Astrocyte of the spinal cord (primary cell): ENCODE results near the gene LUZP2.
A peak's percentile ranks its signal among the peaks of the same experiment; 100 is the strongest.

Experiments
- DNase-seq: peaks from one replicate; pipeline ENCODE4 v3.0.0; 2011; ENCODE audit warnings: low read depth, low spot score
- H3K4me3 ChIP-seq: 2 replicates; pipeline ENCODE4 v1.5.1; 2011; ENCODE audit warnings: low read depth, mild to moderate bottlenecking, low read length, moderate library complexity
- in situ Hi-C: cut with HindIII; loops from 2 replicates; pipeline ENCODE4 v1.10.0; 2017; ENCODE audit warnings: low sequenced_read_pairs
- TF ChIP-seq, protein P1 (sequence below): IDR thresholded peaks from 2 replicates; pipeline ENCODE4 v1.5.1; 2012; ENCODE audit warnings: low read depth, mild to moderate bottlenecking, low read length, inconsistent platforms

LUZP2 gene

DNA sequence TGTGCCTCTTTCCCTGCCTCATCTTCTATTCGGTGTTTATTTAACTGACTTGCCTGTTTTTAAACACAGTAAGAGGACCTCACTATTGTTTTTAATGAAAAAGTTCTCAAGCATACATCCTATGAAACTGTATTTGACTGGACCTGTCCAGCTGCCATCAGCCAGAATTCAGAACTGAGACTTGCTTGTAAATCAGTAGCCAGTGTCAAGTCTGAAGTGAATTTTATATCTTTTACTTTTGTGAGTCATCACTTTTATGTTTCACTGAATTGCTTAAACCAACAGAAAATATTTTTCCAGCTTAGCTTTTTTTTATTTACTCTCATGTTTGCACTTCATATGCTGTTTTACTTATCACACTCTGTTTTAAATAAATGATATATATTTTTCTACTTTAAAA is 88.3 kb downstream of the LUZP2 start:
- H3K4me3 ChIP-seq: no peak overlapping the region
- in situ Hi-C loops: no loop called here
- peak; percentile 32 for DNase-seq
- TF ChIP-seq, protein P1, sequence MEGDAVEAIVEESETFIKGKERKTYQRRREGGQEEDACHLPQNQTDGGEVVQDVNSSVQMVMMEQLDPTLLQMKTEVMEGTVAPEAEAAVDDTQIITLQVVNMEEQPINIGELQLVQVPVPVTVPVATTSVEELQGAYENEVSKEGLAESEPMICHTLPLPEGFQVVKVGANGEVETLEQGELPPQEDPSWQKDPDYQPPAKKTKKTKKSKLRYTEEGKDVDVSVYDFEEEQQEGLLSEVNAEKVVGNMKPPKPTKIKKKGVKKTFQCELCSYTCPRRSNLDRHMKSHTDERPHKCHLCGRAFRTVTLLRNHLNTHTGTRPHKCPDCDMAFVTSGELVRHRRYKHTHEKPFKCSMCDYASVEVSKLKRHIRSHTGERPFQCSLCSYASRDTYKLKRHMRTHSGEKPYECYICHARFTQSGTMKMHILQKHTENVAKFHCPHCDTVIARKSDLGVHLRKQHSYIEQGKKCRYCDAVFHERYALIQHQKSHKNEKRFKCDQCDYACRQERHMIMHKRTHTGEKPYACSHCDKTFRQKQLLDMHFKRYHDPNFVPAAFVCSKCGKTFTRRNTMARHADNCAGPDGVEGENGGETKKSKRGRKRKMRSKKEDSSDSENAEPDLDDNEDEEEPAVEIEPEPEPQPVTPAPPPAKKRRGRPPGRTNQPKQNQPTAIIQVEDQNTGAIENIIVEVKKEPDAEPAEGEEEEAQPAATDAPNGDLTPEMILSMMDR: no peak

DNA sequence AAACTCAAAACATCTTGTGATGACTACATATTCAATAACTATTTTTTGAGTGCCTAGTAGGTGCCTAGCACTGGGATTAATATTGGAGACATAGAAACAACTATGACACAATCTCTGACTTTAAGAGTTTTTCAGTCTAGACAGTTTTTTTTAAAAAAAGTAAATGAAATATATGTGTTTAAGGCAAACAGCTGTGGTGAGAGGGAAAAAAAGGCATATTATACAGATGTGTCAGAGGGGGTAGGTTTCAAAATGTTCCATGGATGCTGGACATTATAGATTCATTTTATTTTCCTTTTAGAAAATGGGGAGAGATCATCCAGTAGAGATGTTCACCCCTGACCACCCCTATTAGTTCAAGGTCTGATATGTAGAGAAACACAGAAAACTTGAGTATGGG is 90.8 kb downstream of the LUZP2 start:
- in situ Hi-C loops: no loop called here
- peak; percentile 30 for DNase-seq

DNA sequence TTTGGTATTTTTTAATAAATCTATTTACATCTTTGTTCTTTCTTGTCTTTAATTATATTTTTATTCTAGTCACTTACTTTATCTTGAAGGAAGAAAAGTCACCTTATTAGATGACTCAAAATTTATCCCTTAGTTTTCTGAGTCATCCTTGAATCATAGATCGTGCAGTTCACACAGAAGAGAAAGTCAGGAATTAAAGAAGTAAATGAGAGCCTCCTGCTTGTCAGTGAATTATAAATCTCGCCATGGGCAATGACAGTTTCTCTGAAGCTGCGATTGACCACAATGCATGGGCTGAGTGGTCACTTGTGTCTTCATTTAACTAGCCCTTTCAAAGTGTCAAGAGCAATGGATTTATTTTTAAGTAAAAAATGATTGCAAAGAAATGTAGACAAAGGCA is 91.2 kb downstream of the LUZP2 start:
- peak; percentile 71 for DNase-seq
- H3K4me3 ChIP-seq: no peak overlapping the region
- in situ Hi-C loops: no loop called here
- TF ChIP-seq, protein P1: no peak

More for the DNA sequence above, 90.8 kb downstream of the LUZP2 start:
- no peak overlapping the region for H3K4me3 ChIP-seq
- TF ChIP-seq, protein P1: no peak

DNA sequence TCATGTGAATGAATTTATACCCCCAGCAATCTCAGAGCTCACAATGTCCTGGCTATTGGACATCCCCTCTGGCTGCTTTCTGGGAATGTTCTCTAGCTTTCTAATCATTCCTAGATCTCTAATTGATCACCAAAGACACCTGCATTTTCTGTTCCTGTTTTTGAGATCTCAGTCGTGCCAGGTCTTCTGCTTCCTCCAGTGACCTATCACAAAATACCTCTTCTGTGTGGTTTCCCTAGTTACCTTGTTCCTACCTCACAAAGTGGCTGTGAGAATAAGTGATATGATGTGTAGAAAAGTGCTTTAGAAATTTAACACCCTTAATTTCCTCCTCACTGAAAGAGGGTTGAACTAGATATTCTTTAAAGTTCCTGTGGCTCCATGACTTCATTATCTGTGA is 92.2 kb downstream of the LUZP2 start:
- DNase-seq: no peak
- TF ChIP-seq, protein P1: no peak
- in situ Hi-C loops: no loop called here
- no peak overlapping the region for H3K4me3 ChIP-seq

DNA sequence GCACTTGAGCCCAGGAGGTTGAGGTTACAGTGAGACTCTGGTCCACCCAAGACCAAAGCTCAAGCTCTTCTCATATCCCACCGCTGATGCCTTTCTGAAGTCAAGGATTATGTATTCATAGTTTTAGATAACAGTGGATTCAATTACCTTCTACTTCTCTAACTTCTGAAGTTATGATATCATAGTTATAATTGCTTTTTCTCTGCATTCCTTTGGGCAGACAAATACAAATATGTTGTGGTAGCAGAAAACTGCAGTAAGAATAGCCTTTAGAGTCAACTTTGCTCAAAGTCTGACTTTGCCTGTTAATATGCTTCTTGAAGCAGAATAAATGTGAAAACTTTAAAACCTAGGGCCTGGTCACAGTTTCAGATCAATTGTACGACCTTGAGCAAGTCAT is 94.4 kb downstream of the LUZP2 start:
- DNase-seq: no peak
- TF ChIP-seq, protein P1: no peak
- H3K4me3 ChIP-seq: no peak overlapping the region
- in situ Hi-C loops: no loop called here

DNA sequence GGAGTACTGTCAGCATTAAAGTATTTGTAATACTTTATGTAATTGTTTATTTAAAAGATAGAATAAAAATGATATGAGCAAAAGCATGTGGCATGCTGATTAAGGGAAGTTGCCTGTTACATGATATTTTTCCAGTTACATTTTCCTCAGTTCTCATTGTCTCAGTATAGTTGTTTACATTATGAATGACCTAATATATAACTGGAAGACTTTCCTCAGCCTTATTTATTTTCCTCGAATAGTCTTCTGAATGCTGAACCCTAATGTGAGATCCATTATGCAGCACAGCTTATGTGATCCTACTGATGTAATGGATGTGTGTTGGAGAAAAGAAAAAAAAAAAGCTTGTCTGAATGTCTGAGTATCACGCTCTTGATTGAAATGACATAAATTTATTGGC is 95.5 kb downstream of the LUZP2 start:
- in situ Hi-C loops: no loop called here
- TF ChIP-seq, protein P1: no peak
- no peak overlapping the region for H3K4me3 ChIP-seq
- DNase-seq: no peak

DNA sequence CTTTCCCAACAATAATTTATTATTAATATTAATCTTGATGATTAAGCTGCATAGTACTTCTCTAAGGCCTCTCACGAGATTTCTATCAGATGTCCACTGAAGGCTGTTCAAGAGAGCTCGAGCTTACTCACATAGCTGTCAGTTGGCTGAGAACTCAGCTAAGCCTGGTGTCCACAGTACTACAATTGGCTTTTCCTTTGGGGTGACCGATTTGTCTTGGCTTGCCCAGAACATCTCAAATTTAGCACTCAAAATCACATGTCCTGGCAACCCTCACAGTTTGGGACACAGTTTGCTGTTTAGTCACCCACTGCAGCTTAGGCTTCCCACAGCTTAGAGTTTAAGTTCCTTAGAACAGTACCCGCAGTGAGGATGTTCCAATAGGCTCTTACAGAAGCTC is 96.5 kb downstream of the LUZP2 start:
- in situ Hi-C loops: no loop called here
- DNase-seq: no peak
- H3K4me3 ChIP-seq: no peak overlapping the region
- TF ChIP-seq, protein P1: no peak
